Peyer's patch (tissue), 4 donors: ENCODE data around the gene DDX53. TPM values are rescaled to one million over a fixed set of nuclear protein-coding genes. Genes with fewer than 3 reads are reported as not detected.

Experiments
- DNase-seq, 3 donors: peaks; one replicate each; pipeline ENCODE4 v3.0.0-alpha.2; 2017 to 2019
- H3K27ac ChIP-seq, 4 donors: fragments of 200-600 bp; sonication (generic); one replicate each; pipeline ENCODE4 v1.5.1; 2016 to 2019
- H3K27me3 ChIP-seq, 2 donors: fragments of 200-600 bp; sonication (generic); one replicate each; pipeline ENCODE4 v1.5.1; 2019
- H3K36me3 ChIP-seq, 3 donors: fragments of 200-600 bp; sonication (generic); one replicate each; pipeline ENCODE4 v1.5.1; 2016 to 2019
- H3K4me1 ChIP-seq, 4 donors: fragments of 200-600 bp; sonication (generic); one replicate each; pipeline ENCODE4 v1.5.1; 2016 to 2019
- H3K4me3 ChIP-seq, 4 donors: fragments of 200-600 bp; sonication (generic); 1 replicate in 3 of 4; 2 replicates in 1 of 4; pipeline ENCODE4 v1.5.1; 2016 to 2019; ENCODE audit warnings: mild to moderate bottlenecking in 1 of 4
- H3K9me3 ChIP-seq, 4 donors: fragments of 200-600 bp; sonication (generic); one replicate each; pipeline ENCODE4 v1.5.1; 2016 to 2019; ENCODE audit warnings: mild to moderate bottlenecking in 1 of 4
- CTCF ChIP-seq, 6 experiments: fragments of 450-650 bp in 4 of 6; fragments of 200-600 bp in 2 of 6; sonication (generic) in 1 of 6; IDR thresholded peaks; one replicate each; pipeline ENCODE4 v1.5.1; 2017 to 2019; ENCODE audit warnings: antibody characterized with exemption in 6 of 6, mild to moderate bottlenecking in 3 of 6, moderate library complexity in 1 of 6
- POLR2A ChIP-seq, 2 donors: fragments of 450-650 bp; IDR thresholded peaks; one replicate each; pipeline ENCODE4 v1.5.1; 2017; ENCODE audit warnings: antibody characterized with exemption in 2 of 2, mild to moderate bottlenecking in 2 of 2, moderate library complexity in 2 of 2
- total RNA-seq, 4 donors: library from RNA; depleted of rRNA; stranded (reverse); fragments of >200 nt; gene quantifications; one replicate each; pipeline ENCODE4 v1.1.0, GENCODE V29; 2016

Gene DDX53
- not detected for total RNA-seq

- Histone ChIP-seq H3K27ac (no peak within 1 kb of the TSS), H3K36me3 (no peaks in the 10 kb centered on the region), H3K4me3 (no peak within 1 kb of the TSS), H3K9me3 (no peaks in the 10 kb centered on the region), H3K4me1 (no peaks in the 10 kb centered on the region), H3K27me3 (no peaks in the 10 kb centered on the region)
- DNase-seq = no peak
- TF ChIP-seq CTCF (IDR thresholded peaks at IDR 0.05) = no peak
Measured at GRCh38 chrX:22999696-23000223, at the start of gene DDX53. Gene DDX53 (plus strand): TSS chrX:22999960. CDS start chrX:23000058, 98 bp downstream.

GRCh38 chrX:22950269-22951266, 49.2 kb upstream of the DDX53 start:
- H3K9me3 ChIP-seq = no peaks in the 10 kb centered on the region
- no peak overlapping the region for H3K27ac ChIP-seq
- TF ChIP-seq CTCF (IDR thresholded peaks at IDR 0.05) (no peak), POLR2A (IDR thresholded peaks at IDR 0.05) (no peak)
- no peak for DNase-seq
- no peaks in the 10 kb centered on the region for H3K4me1 ChIP-seq
- no peak overlapping the region for H3K4me3 ChIP-seq
- H3K27me3 ChIP-seq = no peaks in the 10 kb centered on the region
- no peaks in the 10 kb centered on the region for H3K36me3 ChIP-seq

GRCh38 chrX:22952010-22952409, 47.8 kb upstream of the DDX53 start:
- no peaks in the 10 kb centered on the region for H3K9me3 ChIP-seq
- no peak overlapping the region for H3K27ac ChIP-seq
- H3K4me1 ChIP-seq = no peaks in the 10 kb centered on the region
- no peak overlapping the region for H3K4me3 ChIP-seq
- no peaks in the 10 kb centered on the region for H3K36me3 ChIP-seq
- no peak for DNase-seq
- TF ChIP-seq CTCF (IDR thresholded peaks at IDR 0.05) (no peak), POLR2A (IDR thresholded peaks at IDR 0.05) (no peak)
- H3K27me3 ChIP-seq = no peaks in the 10 kb centered on the region

- no peak overlapping the region for H3K27ac ChIP-seq
- H3K4me3 ChIP-seq = no peak overlapping the region
- TF ChIP-seq CTCF (IDR thresholded peaks at IDR 0.05) (no peak), POLR2A (IDR thresholded peaks at IDR 0.05) (no peak)
- H3K9me3 ChIP-seq = no peaks in the 10 kb centered on the region
- DNase-seq = no peak
- H3K27me3 ChIP-seq = no peaks in the 10 kb centered on the region
- H3K36me3 ChIP-seq = no peaks in the 10 kb centered on the region
- H3K4me1 ChIP-seq = no peaks in the 10 kb centered on the region
Measured at GRCh38 chrX:22958250-22958649, 41.5 kb upstream of the DDX53 start.

GRCh38 chrX:22959204-22959920, 40.4 kb upstream of the DDX53 start:
- Histone ChIP-seq H3K4me1 (no peaks in the 10 kb centered on the region), H3K9me3 (no peaks in the 10 kb centered on the region), H3K27ac (no peak overlapping the region), H3K4me3 (no peak overlapping the region), H3K27me3 (no peaks in the 10 kb centered on the region), H3K36me3 (no peaks in the 10 kb centered on the region)
- DNase-seq = no peak
- TF ChIP-seq CTCF (IDR thresholded peaks at IDR 0.05) (no peak), POLR2A (IDR thresholded peaks at IDR 0.05) (no peak)
